ENCODE results near the gene GUCD1.

DNA sequence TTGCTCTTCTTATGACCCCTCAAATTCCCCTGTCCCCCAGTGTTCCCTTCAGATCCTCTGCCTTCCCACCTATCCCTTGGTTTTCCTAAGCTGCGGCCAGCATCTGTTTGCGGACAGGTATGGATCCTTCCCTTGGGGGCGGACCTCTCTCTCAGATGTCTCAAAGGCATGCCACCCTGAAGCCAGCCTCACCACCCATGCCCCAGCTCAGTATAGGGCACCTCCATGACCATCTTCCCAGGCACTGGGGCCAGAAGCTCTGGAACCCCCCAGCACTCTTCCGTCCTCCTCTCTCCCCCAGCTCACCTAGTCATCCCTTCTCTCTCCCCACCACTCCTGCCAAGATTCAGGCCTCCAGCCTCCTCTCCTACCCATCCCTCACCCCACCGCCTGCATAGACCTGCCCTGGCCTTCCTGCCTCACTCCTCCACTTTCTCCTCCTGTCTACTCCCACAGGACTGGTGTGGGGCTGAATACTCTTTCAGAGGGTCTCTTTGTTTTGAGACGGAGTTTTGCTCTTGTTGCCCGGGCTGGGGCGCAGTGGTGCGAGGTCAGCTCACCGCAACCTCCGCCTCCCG, 35.7 kb upstream of the GUCD1 start:
- TF ChIP-seq, protein P1, sequence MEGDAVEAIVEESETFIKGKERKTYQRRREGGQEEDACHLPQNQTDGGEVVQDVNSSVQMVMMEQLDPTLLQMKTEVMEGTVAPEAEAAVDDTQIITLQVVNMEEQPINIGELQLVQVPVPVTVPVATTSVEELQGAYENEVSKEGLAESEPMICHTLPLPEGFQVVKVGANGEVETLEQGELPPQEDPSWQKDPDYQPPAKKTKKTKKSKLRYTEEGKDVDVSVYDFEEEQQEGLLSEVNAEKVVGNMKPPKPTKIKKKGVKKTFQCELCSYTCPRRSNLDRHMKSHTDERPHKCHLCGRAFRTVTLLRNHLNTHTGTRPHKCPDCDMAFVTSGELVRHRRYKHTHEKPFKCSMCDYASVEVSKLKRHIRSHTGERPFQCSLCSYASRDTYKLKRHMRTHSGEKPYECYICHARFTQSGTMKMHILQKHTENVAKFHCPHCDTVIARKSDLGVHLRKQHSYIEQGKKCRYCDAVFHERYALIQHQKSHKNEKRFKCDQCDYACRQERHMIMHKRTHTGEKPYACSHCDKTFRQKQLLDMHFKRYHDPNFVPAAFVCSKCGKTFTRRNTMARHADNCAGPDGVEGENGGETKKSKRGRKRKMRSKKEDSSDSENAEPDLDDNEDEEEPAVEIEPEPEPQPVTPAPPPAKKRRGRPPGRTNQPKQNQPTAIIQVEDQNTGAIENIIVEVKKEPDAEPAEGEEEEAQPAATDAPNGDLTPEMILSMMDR (IDR thresholded peaks at IDR 0.05; ENCODE audit: low read depth, low read length), result no peak
- TF ChIP-seq MAX (IDR thresholded peaks at IDR 0.05; ENCODE audit: low read depth, low read length) (no peak), MYC (IDR thresholded peaks at IDR 0.05; ENCODE audit: low read depth, low read length) (no peak)

Data from NB4 (cell line).